GM18870 (cell line): ENCODE measurements around the gene EFTUD2.

ENCODE experiments used
- ATAC-seq: cut with Tn5 transposase; IDR thresholded peaks from one replicate; pipeline ENCODE4 v1.9.1; 2021; ENCODE audit warnings: moderate library complexity; ENCODE audit not compliant: unreplicated experiment

Gene EFTUD2

GRCh38 chr17:44925731-44926697 is 26.8 kb upstream of the EFTUD2 start:
- no peak for ATAC-seq

GRCh38 chr17:44924107-44924544 is 24.9 kb upstream of the EFTUD2 start:
- no peak for ATAC-seq

GRCh38 chr17:44922746-44923470 is 23.7 kb upstream of the EFTUD2 start:
- ATAC-seq = no peak

- ATAC-seq = no peak
These were observed 22.9 kb upstream of the EFTUD2 start for GRCh38 chr17:44922136-44922535.

GRCh38 chr17:44921122-44921882 is 22.1 kb upstream of the EFTUD2 start:
- no peak for ATAC-seq

- ATAC-seq = no peak
These were observed 21.3 kb upstream of the EFTUD2 start for GRCh38 chr17:44920565-44920940.

- peak; percentile 67 for ATAC-seq
These were observed 20.8 kb upstream of the EFTUD2 start for GRCh38 chr17:44919885-44920564.

GRCh38 chr17:44919411-44919810 is 20.2 kb upstream of the EFTUD2 start:
- no peak for ATAC-seq

GRCh38 chr17:44918006-44918405 is 18.8 kb upstream of the EFTUD2 start:
- ATAC-seq = no peak

GRCh38 chr17:44917456-44917855 is 18.2 kb upstream of the EFTUD2 start:
- no peak for ATAC-seq

- no peak for ATAC-seq
These were observed 17.6 kb upstream of the EFTUD2 start for GRCh38 chr17:44916781-44917241.

GRCh38 chr17:44915862-44916780 is 16.9 kb upstream of the EFTUD2 start:
- ATAC-seq = no peak

- ATAC-seq = no peak
These were observed 16.1 kb upstream of the EFTUD2 start, which contains the start of gene GFAP for GRCh38 chr17:44915321-44915726. Gene GFAP (minus strand): TSS chr17:44915500. CDS start chr17:44915486, 14 bp downstream.

GRCh38 chr17:44914698-44915271 is 15.5 kb upstream of the EFTUD2 start:
- ATAC-seq = no peak

- no peak for ATAC-seq
These were observed 14.9 kb upstream of the EFTUD2 start for GRCh38 chr17:44914148-44914547.

- no peak for ATAC-seq
These were observed 14.4 kb upstream of the EFTUD2 start for GRCh38 chr17:44913676-44914075.

GRCh38 chr17:44912763-44913544 is 13.7 kb upstream of the EFTUD2 start:
- ATAC-seq = no peak
